DMS53 treated with DMSO at 0.1 percent for 48 hours (cell line): ENCODE results near the gene ETFA.
"Not testable (repeated sequence)": the region's sequence is repeated elsewhere in the genome, so short reads cannot be mapped to it uniquely, and the experiment has no call there.

ENCODE experiments used
- DNase-seq: peaks from one replicate; lab custom pipeline; 2025; ENCODE audit not compliant: unreplicated experiment; lab: John Stamatoyannopoulos, UW

ETFA gene

GRCh38 chr15:76282465-76282864 lies 28.8 kb downstream of the ETFA start:
- no peak for DNase-seq

GRCh38 chr15:76278651-76279050 lies 32.6 kb downstream of the ETFA start:
- no peak for DNase-seq

- DNase-seq: no peak
These were observed 36.4 kb downstream of the ETFA start for GRCh38 chr15:76274821-76275220.

- no peak for DNase-seq
These were observed 37.0 kb downstream of the ETFA start for GRCh38 chr15:76274226-76274625.

GRCh38 chr15:76270876-76271275 lies 40.4 kb downstream of the ETFA start:
- DNase-seq: no peak

- DNase-seq: no peak
These were observed 44.2 kb downstream of the ETFA start for GRCh38 chr15:76267077-76267476.

GRCh38 chr15:76265769-76266168 lies 45.5 kb downstream of the ETFA start:
- DNase-seq: not testable (repeated sequence)

- no peak for DNase-seq
These were observed 50.9 kb downstream of the ETFA start for GRCh38 chr15:76260246-76260938.

GRCh38 chr15:76259392-76259791 lies 51.9 kb downstream of the ETFA start:
- no peak for DNase-seq

GRCh38 chr15:76258460-76258859 lies 52.8 kb downstream of the ETFA start:
- DNase-seq: no peak

- no peak for DNase-seq
These were observed 57.4 kb downstream of the ETFA start for GRCh38 chr15:76253691-76254473.

GRCh38 chr15:76252249-76252648 lies 59.0 kb downstream of the ETFA start:
- no peak for DNase-seq

- DNase-seq: no peak
These were observed 59.6 kb downstream of the ETFA start for GRCh38 chr15:76251717-76252116.

- no peak for DNase-seq
These were observed 66.1 kb downstream of the ETFA start for GRCh38 chr15:76245072-76245610.

GRCh38 chr15:76239786-76240185 lies 71.5 kb downstream of the ETFA start:
- DNase-seq: no peak

- no peak for DNase-seq
These were observed 74.9 kb downstream of the ETFA start for GRCh38 chr15:76236350-76236749.

- peak; percentile 23 for DNase-seq
These were observed 76.0 kb downstream of the ETFA start for GRCh38 chr15:76235186-76235826.

GRCh38 chr15:76234337-76234889 lies 76.9 kb downstream of the ETFA start:
- no peak for DNase-seq

GRCh38 chr15:76233921-76234320 lies 77.3 kb downstream of the ETFA start:
- DNase-seq: no peak

- DNase-seq: no peak
These were observed 82.0 kb downstream of the ETFA start for GRCh38 chr15:76229266-76229665.

GRCh38 chr15:76223521-76223920 lies 87.7 kb downstream of the ETFA start:
- DNase-seq: no peak
